IMR-90 (cell line): ENCODE results near the gene TMEM54.

Source experiments
- BHLHE40 ChIP-seq: fragments of 150-350 bp; IDR thresholded peaks from 2 replicates; pipeline ENCODE4 v1.6.1; 2016; ENCODE audit warnings: mild to moderate bottlenecking, low read depth, low read length
- CEBPB ChIP-seq: IDR thresholded peaks from 2 replicates; pipeline ENCODE4 v1.6.1; 2012; ENCODE audit warnings: low read depth, low read length, improper control_type of control experiment
- CTCF ChIP-seq: conservative IDR thresholded peaks from 2 replicates; pipeline ENCODE4 v1.5.1; 2012; ENCODE audit warnings: mild to moderate bottlenecking, low read depth, low read length, improper control_type of control experiment
- FOS ChIP-seq: fragments of 150-350 bp; IDR thresholded peaks from 2 replicates; pipeline ENCODE4 v1.6.1; 2016; ENCODE audit warnings: low read depth, low read length
- MAZ ChIP-seq: IDR thresholded peaks from 2 replicates; pipeline ENCODE4 v1.6.1; 2012; ENCODE audit warnings: low read depth, mild to moderate bottlenecking, low read length, improper control_type of control experiment, moderate library complexity, borderline replicate concordance
- MXI1 ChIP-seq: IDR thresholded peaks from 2 replicates; pipeline ENCODE4 v1.6.1; 2012; ENCODE audit warnings: low read depth, mild to moderate bottlenecking, low read length, moderate library complexity, borderline replicate concordance
- POLR2A ChIP-seq: IDR thresholded peaks from 2 replicates; pipeline ENCODE4 v1.6.1; 2012; ENCODE audit warnings: mild to moderate bottlenecking, low read depth, low read length
- RAD21 ChIP-seq: IDR thresholded peaks from 2 replicates; pipeline ENCODE4 v1.6.1; 2012; ENCODE audit warnings: low read length, improper control_type of control experiment
- RFX5 ChIP-seq: IDR thresholded peaks from 2 replicates; pipeline ENCODE4 v1.8.0; 2012; ENCODE audit warnings: low read depth, mild to moderate bottlenecking, low read length, moderate library complexity
- SMC3 ChIP-seq: fragments of 150-350 bp; IDR thresholded peaks from 2 replicates; pipeline ENCODE4 v1.6.1; 2016; ENCODE audit warnings: low read depth, mild to moderate bottlenecking, antibody characterized with exemption, low read length, moderate library complexity

DNA sequence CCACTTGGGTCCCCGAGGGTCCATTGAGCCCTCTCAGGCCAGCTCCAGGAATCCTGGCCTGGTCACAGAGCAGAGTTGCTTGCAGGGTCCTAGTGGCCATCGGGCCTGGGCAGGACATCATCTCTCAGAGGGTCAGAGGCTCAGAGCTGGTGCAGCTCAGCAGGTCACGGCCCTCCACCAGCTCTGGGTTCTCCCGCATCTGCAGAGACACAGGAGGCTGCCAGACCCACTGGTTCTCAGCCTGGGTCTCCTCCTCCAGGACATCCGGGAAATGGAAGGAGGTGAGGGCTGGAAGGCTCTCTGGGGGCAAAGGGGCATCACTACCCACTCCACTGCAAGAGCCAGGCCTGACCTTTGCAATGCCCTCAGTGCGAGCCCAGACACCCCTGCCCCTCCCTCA is 6.5 kb downstream of the TMEM54 start:
- no peak for TF ChIP-seq CTCF
- no peak for TF ChIP-seq BHLHE40
- no peak for TF ChIP-seq CEBPB
- TF ChIP-seq MAZ: no peak
- no peak for TF ChIP-seq RAD21
- no peak for TF ChIP-seq POLR2A
- no peak for TF ChIP-seq RFX5
- TF ChIP-seq SMC3: no peak
- no peak for TF ChIP-seq FOS
- TF ChIP-seq MXI1: no peak
